HG03354 (cell line): ENCODE measurements around the gene SRCIN1.

Source experiments
- ATAC-seq: cut with Tn5 transposase; IDR thresholded peaks from one replicate; pipeline ENCODE4 v1.9.1; 2021; ENCODE audit warnings: mild to moderate bottlenecking; ENCODE audit not compliant: unreplicated experiment, poor library complexity, severe bottlenecking

Gene SRCIN1

GRCh38 chr17:38585918-38586529 is 19.7 kb downstream of the SRCIN1 start:
- no peak for ATAC-seq

GRCh38 chr17:38585056-38585917 is 20.5 kb downstream of the SRCIN1 start:
- no peak for ATAC-seq

- ATAC-seq, result no peak
Observed at GRCh38 chr17:38584350-38584925, 21.3 kb downstream of the SRCIN1 start.

GRCh38 chr17:38583828-38584349 is 21.9 kb downstream of the SRCIN1 start:
- no peak for ATAC-seq

GRCh38 chr17:38583176-38583575 is 22.6 kb downstream of the SRCIN1 start:
- no peak for ATAC-seq

GRCh38 chr17:38582069-38582468 is 23.7 kb downstream of the SRCIN1 start:
- no peak for ATAC-seq

- no peak for ATAC-seq
Observed at GRCh38 chr17:38579934-38580333, 25.8 kb downstream of the SRCIN1 start.

GRCh38 chr17:38579083-38579480 is 26.7 kb downstream of the SRCIN1 start:
- ATAC-seq, result no peak

GRCh38 chr17:38578229-38579082 is 27.3 kb downstream of the SRCIN1 start:
- no peak for ATAC-seq

- ATAC-seq, result no peak
Observed at GRCh38 chr17:38577645-38578173, 28.0 kb downstream of the SRCIN1 start.

- no peak for ATAC-seq
Observed at GRCh38 chr17:38577244-38577643, 28.5 kb downstream of the SRCIN1 start.

- no peak for ATAC-seq
Observed at GRCh38 chr17:38575781-38576180, 30.0 kb downstream of the SRCIN1 start.

- ATAC-seq, result no peak
Observed at GRCh38 chr17:38574712-38575111, 31.0 kb downstream of the SRCIN1 start.

- ATAC-seq, result no peak
Observed at GRCh38 chr17:38572669-38573365, 32.9 kb downstream of the SRCIN1 start.

GRCh38 chr17:38571833-38572668 is 33.7 kb downstream of the SRCIN1 start:
- ATAC-seq, result no peak

- ATAC-seq, result no peak
Observed at GRCh38 chr17:38569701-38570512, 35.8 kb downstream of the SRCIN1 start.

GRCh38 chr17:38568845-38569510 is 36.8 kb downstream of the SRCIN1 start:
- no peak for ATAC-seq
